ENCODE results near the gene CHST13.

DNA sequence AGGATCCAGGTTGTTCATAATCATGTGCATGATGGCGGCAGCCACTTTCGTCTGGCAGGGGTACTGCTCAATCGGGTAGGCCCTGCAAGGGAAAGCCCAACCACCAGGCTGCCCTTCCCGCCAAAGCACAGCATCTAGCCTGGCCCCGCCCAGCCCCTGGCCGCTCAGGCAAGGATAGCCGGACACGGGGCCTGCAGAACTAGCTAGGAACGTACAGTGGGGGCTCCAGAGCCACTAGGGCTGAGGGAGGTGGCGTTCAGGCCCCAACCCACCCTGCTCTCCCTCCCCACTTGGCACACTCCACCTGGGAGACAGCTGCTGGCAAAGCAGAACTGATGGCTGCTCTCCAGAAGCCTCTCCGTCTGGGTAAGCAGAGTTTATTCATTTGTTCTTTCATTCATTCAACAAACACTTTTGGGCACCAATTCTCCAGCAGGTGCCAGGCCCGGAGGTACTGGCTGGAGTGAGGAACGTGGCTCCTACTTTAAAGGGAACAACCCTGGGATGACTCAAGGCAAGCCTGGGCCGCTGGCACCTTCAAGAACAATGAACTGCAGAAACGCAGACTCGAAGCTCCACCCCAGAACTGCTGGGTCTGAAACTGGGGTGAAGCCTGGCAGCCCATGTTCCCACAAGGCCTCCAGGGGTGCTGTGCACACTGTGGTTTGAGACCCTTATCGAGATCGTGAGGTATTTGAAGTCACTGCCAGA lies 14.2 kb upstream of the CHST13 start:
- TF ChIP-seq POLR2A (IDR thresholded peaks at IDR 0.05), result no peak
- TF ChIP-seq, protein P1, sequence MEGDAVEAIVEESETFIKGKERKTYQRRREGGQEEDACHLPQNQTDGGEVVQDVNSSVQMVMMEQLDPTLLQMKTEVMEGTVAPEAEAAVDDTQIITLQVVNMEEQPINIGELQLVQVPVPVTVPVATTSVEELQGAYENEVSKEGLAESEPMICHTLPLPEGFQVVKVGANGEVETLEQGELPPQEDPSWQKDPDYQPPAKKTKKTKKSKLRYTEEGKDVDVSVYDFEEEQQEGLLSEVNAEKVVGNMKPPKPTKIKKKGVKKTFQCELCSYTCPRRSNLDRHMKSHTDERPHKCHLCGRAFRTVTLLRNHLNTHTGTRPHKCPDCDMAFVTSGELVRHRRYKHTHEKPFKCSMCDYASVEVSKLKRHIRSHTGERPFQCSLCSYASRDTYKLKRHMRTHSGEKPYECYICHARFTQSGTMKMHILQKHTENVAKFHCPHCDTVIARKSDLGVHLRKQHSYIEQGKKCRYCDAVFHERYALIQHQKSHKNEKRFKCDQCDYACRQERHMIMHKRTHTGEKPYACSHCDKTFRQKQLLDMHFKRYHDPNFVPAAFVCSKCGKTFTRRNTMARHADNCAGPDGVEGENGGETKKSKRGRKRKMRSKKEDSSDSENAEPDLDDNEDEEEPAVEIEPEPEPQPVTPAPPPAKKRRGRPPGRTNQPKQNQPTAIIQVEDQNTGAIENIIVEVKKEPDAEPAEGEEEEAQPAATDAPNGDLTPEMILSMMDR (IDR thresholded peaks at IDR 0.05), result no peak
